A673 (cell line): ENCODE measurements around the gene FSD1.

Experiments used
- EZH2 ChIP-seq: fragments of 200-600 bp; sonication (generic); IDR thresholded peaks from 2 replicates; pipeline ENCODE4 v1.6.1; 2017; ENCODE audit warnings: borderline replicate concordance, low read depth, mild to moderate bottlenecking, mixed read lengths, antibody characterized with exemption, low read length; ENCODE audit not compliant: poor library complexity, severe bottlenecking
- TF ChIP-seq, protein P1 (sequence below): fragments of 300-800, 200-600 bp; sonication (generic); conservative IDR thresholded peaks from 2 replicates; pipeline ENCODE4 v1.5.1; 2017; ENCODE audit warnings: low read depth, mild to moderate bottlenecking, antibody characterized with exemption, low read length, moderate library complexity, mixed read lengths

DNA sequence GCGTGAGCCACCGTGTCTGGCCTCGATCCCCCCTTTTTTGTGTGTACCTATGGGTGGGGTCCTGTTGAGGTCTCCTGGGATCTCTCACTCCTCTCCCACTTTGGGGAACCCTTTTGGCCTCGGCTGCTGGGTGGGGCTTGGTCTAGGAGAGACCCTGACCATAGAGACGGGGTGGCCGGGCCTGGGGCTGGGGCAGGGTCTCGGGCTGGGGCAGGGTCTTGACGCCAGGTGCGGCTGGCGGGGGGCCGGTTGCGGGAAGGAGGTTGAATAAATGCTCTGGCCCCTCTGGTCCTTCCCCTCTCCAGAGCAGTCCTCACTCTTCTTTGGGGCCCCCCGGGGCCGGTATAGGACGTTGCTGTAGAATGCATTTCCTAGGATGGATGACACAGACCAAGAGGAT lies 11.9 kb upstream of the FSD1 start:
- TF ChIP-seq, protein P1, sequence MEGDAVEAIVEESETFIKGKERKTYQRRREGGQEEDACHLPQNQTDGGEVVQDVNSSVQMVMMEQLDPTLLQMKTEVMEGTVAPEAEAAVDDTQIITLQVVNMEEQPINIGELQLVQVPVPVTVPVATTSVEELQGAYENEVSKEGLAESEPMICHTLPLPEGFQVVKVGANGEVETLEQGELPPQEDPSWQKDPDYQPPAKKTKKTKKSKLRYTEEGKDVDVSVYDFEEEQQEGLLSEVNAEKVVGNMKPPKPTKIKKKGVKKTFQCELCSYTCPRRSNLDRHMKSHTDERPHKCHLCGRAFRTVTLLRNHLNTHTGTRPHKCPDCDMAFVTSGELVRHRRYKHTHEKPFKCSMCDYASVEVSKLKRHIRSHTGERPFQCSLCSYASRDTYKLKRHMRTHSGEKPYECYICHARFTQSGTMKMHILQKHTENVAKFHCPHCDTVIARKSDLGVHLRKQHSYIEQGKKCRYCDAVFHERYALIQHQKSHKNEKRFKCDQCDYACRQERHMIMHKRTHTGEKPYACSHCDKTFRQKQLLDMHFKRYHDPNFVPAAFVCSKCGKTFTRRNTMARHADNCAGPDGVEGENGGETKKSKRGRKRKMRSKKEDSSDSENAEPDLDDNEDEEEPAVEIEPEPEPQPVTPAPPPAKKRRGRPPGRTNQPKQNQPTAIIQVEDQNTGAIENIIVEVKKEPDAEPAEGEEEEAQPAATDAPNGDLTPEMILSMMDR: no peak
- no peak for TF ChIP-seq EZH2
